ENCODE measurements around the gene FAAP20.

Gene FAAP20

DNA sequence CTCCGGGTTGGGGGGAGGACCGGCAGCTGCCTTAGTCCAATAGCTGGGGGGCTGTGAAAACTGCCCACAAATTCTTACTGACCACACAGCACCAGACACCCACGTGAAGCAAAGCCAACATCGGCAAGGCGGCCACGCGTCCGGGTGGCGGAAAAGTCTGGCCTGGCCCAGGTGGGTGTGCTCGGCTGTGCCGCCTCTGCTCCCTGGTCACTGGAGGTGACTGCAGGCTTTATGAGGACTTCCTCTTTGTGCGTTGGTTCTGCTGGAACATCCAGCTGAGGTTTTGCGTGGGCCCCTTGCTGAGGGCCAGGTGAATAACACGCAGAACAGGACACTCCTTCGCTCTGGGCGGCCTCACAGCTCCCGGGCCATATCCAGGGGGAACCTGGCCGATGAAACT is 35.4 kb downstream of the FAAP20 start:
- H3K4me3 ChIP-seq (ENCODE audit: low read depth, low read length): no peak overlapping the region
- TF ChIP-seq, protein P1, sequence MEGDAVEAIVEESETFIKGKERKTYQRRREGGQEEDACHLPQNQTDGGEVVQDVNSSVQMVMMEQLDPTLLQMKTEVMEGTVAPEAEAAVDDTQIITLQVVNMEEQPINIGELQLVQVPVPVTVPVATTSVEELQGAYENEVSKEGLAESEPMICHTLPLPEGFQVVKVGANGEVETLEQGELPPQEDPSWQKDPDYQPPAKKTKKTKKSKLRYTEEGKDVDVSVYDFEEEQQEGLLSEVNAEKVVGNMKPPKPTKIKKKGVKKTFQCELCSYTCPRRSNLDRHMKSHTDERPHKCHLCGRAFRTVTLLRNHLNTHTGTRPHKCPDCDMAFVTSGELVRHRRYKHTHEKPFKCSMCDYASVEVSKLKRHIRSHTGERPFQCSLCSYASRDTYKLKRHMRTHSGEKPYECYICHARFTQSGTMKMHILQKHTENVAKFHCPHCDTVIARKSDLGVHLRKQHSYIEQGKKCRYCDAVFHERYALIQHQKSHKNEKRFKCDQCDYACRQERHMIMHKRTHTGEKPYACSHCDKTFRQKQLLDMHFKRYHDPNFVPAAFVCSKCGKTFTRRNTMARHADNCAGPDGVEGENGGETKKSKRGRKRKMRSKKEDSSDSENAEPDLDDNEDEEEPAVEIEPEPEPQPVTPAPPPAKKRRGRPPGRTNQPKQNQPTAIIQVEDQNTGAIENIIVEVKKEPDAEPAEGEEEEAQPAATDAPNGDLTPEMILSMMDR (IDR thresholded peaks at IDR 0.05; ENCODE audit: low read depth, low read length): no peak

- no peak overlapping the region for H3K4me3 ChIP-seq (ENCODE audit: low read depth, low read length)
- TF ChIP-seq, protein P1 (IDR thresholded peaks at IDR 0.05; ENCODE audit: low read depth, low read length): no peak
These were observed 36.3 kb downstream of the FAAP20 start for GRCh38 chr1:2158272-2158671.

DNA sequence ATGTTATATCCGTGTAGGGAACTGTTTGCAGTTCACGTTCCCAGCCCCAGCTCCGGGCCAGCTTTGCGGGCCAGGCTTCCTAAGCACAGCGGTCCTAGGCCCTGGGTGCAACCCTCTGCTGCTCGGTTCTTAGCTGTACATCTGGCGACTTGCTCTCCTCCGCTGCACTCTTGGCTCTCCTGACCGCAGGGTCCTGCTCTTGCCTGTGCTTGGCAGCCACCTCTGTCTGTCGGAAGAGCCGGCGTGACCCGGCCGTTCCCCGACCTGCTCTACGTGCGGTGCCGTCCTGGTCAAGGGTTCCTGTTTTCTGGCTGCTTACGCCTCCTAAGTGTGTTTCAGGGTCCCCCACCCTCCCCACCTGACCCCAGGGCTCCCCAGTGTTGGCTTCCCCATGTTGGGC is 36.7 kb downstream of the FAAP20 start:
- TF ChIP-seq, protein P1 (IDR thresholded peaks at IDR 0.05; ENCODE audit: low read depth, low read length): no peak
- H3K4me3 ChIP-seq (ENCODE audit: low read depth, low read length): no peak overlapping the region

DNA sequence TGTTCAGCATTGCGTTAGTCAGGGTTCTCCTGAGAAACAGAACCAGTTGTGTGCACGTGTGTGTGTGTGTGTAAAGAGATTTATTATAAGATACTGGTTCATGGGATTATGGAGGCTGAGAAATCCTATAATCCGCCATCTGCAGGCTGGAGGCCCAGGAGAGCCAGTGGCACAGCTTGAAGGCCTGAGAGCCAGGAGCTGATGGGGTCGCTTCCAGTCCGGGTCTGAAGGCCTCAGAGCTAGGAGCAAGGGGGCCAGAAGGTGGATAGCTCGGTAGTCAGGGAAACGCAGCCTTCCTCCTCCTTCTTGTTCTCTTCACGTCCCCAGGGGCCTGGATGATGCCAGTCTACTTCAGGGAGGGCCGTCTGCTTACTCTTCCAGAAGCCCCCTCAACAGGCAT is 37.7 kb downstream of the FAAP20 start:
- H3K4me3 ChIP-seq (ENCODE audit: low read depth, low read length): no peak overlapping the region
- TF ChIP-seq, protein P1 (IDR thresholded peaks at IDR 0.05; ENCODE audit: low read depth, low read length): no peak

DNA sequence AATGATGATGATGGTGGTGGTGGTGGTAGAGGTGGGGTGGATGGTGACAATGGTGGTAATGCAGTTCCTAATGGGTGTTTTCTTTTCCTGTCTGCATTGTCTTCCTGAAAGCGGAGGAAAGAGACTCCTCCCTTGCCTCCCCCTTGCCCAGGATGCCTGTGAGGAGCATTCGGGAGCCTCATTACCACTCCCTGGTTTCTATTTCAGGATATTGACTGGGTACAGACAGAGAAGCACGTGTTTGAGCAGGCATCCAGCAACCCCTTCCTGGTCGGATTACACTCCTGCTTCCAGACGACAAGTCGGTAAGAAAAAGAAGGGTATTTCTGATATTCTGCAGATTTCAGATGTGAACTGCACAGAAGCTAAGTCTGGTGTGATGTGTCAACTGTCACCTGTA is 38.8 kb downstream of the FAAP20 start:
- no peak overlapping the region for H3K4me3 ChIP-seq (ENCODE audit: low read depth, low read length)
- TF ChIP-seq, protein P1 (IDR thresholded peaks at IDR 0.05; ENCODE audit: low read depth, low read length): no peak

DNA sequence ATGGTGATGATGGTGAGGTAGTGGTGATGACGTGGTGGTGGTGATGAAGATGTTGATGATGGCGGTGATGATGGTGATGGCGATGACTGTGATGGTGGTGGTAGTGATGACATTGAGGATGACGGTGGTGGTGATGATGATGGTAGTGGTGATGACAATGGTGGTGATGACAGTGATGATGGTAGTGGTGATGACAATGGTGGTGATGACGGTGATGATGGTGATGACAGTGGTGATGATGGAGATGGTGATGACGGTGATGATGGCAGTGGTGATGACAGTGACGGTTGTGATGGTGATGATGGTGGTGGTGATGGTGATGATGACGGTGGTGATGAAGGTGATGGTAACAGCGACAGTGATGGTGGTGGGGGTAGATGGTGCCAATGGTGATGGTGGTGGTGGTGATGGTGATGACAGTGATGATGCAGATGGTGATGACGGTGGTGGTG is 39.4 kb downstream of the FAAP20 start:
- H3K4me3 ChIP-seq (ENCODE audit: low read depth, low read length): no peak overlapping the region
- TF ChIP-seq, protein P1 (IDR thresholded peaks at IDR 0.05; ENCODE audit: low read depth, low read length): no peak

DNA sequence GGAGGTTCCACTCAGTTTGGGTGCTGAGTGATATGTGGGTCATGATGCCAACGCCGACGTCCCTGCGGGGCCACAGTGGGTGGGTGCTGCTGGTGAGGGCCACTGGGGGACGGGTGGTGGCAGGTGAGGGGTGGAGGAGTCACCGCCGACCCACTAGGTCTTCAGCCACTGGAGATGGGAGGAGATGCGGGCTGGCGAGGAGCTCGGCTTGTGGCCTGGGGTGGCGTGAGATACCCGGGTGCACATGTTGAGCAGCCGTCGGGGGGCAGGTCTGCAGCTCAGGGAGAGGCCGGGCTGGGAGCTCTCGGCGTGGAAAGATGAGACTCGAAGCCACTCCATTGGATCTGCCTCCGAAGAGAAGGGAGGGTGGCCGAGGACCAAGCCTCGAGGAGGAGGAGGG is 40.5 kb downstream of the FAAP20 start:
- no peak overlapping the region for H3K4me3 ChIP-seq (ENCODE audit: low read depth, low read length)
- TF ChIP-seq, protein P1 (IDR thresholded peaks at IDR 0.05; ENCODE audit: low read depth, low read length): no peak

Data from WI38 (cell line).